Fibroblast of lung (primary cell): ENCODE data around the gene SWT1. TPM values are rescaled to one million over a fixed set of nuclear protein-coding genes. Genes with fewer than 3 reads are reported as not detected.

Experiments used
- DNase-seq, 2 donors: peaks; one replicate each; pipeline versions ENCODE4 v3.0.0 to v3.0.0-alpha.2; 2010; ENCODE audit warnings: low read depth in 2 of 2
- H2AFZ ChIP-seq: 2 replicates; pipeline ENCODE4 v1.5.1; 2012; ENCODE audit warnings: low read length, control low read depth, inconsistent platforms
- H3K27ac ChIP-seq: 2 replicates; pipeline ENCODE4 v1.5.1; 2011; ENCODE audit warnings: low read length, control low read depth; ENCODE audit not compliant: insufficient read depth
- H3K27me3 ChIP-seq: 2 replicates; pipeline ENCODE4 v1.5.1; 2011; ENCODE audit warnings: mild to moderate bottlenecking, low read length; ENCODE audit not compliant: control insufficient read depth, insufficient read depth
- H3K36me3 ChIP-seq: 2 replicates; pipeline ENCODE4 v1.5.1; 2011; ENCODE audit warnings: low read length; ENCODE audit not compliant: control insufficient read depth, insufficient read depth
- H3K4me1 ChIP-seq: 2 replicates; pipeline ENCODE4 v1.5.1; 2011; ENCODE audit warnings: low read length; ENCODE audit not compliant: control insufficient read depth, insufficient read depth; ENCODE audit errors: extremely low read depth
- H3K4me2 ChIP-seq: 2 replicates; pipeline ENCODE4 v1.5.1; 2011; ENCODE audit warnings: low read length, control low read depth; ENCODE audit not compliant: insufficient read depth; ENCODE audit errors: extremely low read depth
- H3K4me3 ChIP-seq, 4 experiments: fragments of 200-600 bp in 1 of 4; sonication (generic) in 1 of 4; replicated peaks in 1 of 4; 2 replicates each; pipeline ENCODE4 v1.5.1; 2011 to 2016; ENCODE audit warnings: low read length in 4 of 4, low read depth in 3 of 4, mild to moderate bottlenecking in 3 of 4, control low read depth in 2 of 4, inconsistent platforms in 1 of 4, mixed read lengths in 1 of 4; ENCODE audit not compliant: insufficient read depth in 1 of 4; ENCODE audit errors: control extremely low read depth in 1 of 4
- H3K79me2 ChIP-seq: 2 replicates; pipeline ENCODE4 v1.5.1; 2012; ENCODE audit warnings: mild to moderate bottlenecking, low read length, inconsistent platforms; ENCODE audit not compliant: control insufficient read depth, insufficient read depth
- H3K9ac ChIP-seq: 2 replicates; pipeline ENCODE4 v1.5.1; 2011; ENCODE audit warnings: mild to moderate bottlenecking, low read length, control low read depth; ENCODE audit not compliant: insufficient read depth
- H3K9me3 ChIP-seq: 2 replicates; pipeline ENCODE4 v1.5.1; 2012; ENCODE audit warnings: low read depth, low read length; ENCODE audit not compliant: control insufficient read depth, insufficient read depth
- H4K20me1 ChIP-seq: 2 replicates; pipeline ENCODE4 v1.5.1; 2011; ENCODE audit warnings: low read length; ENCODE audit not compliant: control insufficient read depth, insufficient read depth; ENCODE audit errors: extremely low read depth
- CTCF ChIP-seq, 2 donors: IDR thresholded peaks in 1 of 2; conservative IDR thresholded peaks in 1 of 2; 1 replicate in 1 of 2; 2 replicates in 1 of 2; pipeline ENCODE4 v1.5.1; 2011 to 2012; ENCODE audit warnings: low read length in 2 of 2, control low read depth in 1 of 2, inconsistent platforms in 1 of 2, low read depth in 1 of 2, mild to moderate bottlenecking in 1 of 2
- EZH2 ChIP-seq: IDR thresholded peaks from 2 replicates; pipeline ENCODE4 v1.5.1; 2012; ENCODE audit warnings: low read length, control low read depth, mild to moderate bottlenecking; ENCODE audit errors: missing control alignments
- polyA plus RNA-seq, 2 donors: library from polyadenylated mRNA; depleted of rRNA in 1 of 2; stranded (reverse) in 1 of 2; unstranded in 1 of 2; fragments of >200 nt; gene quantifications; 2 replicates each; pipeline ENCODE4 v1.2.1, GENCODE V29; 2011 to 2012; ENCODE audit warnings: missing spikeins in 1 of 2
- total RNA-seq: library from RNA; depleted of rRNA; stranded (reverse); fragments of >200 nt; gene quantifications from 2 replicates; pipeline ENCODE4 v1.2.1, GENCODE V29; 2014

The SWT1 gene
- total and polyA plus RNA-seq, 2 donors (not counting 1 experiment from before 2014, with no cell fraction given): 3.4 to 8.4 TPM

DNA sequence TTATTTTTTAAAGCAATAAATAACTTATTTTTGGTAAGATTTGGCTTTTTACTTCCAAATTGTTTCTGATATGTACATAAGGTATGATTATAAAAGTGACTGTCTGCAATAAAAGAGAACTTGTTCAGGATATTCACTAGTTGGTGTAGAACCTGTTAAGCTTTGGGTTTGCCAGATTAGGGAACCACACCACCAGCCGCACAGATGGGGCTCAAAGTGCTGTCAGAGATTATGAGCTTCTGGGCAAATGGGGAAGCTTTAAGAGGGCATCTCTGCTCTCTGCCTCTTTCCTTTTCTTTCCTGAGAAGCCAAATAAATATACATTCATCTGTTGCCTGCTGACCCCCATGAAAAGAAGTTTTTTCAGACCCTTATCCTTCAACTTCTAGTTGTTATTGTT, 134.7 kb downstream of the SWT1 start:
- no peak overlapping the region for H3K9ac ChIP-seq
- no peaks in the 10 kb centered on the region for H3K79me2 ChIP-seq
- no peak overlapping the region for H3K4me3 ChIP-seq
- H3K27ac ChIP-seq: no peak overlapping the region
- peaks cover 1% of the 10 kb centered on the region for H3K36me3 ChIP-seq
- H2AFZ ChIP-seq: no peak overlapping the region
- H3K27me3 ChIP-seq: no peaks in the 10 kb centered on the region
- H3K9me3 ChIP-seq: no peaks in the 10 kb centered on the region
- no peak overlapping the region for H3K4me2 ChIP-seq
- no peaks in the 10 kb centered on the region for H3K4me1 ChIP-seq
- H4K20me1 ChIP-seq: no peaks in the 10 kb centered on the region
- DNase-seq: no peak
- TF ChIP-seq EZH2 (no peak), CTCF (conservative IDR thresholded peaks at IDR 0.05 in 1 of 2, IDR thresholded peaks at IDR 0.05 in 1 of 2; ENCODE audit: low read depth in 1 of 2, low read length in 2 of 2) (no peak)

- H3K4me3 ChIP-seq: no peak overlapping the region
- H3K4me1 ChIP-seq: no peaks in the 10 kb centered on the region
- no peak overlapping the region for H3K4me2 ChIP-seq
- H3K9me3 ChIP-seq: no peaks in the 10 kb centered on the region
- no peak for TF ChIP-seq CTCF (conservative IDR thresholded peaks at IDR 0.05 in 1 of 2, IDR thresholded peaks at IDR 0.05 in 1 of 2; ENCODE audit: low read depth in 1 of 2, low read length in 2 of 2)
- no peak for TF ChIP-seq EZH2
- H3K9ac ChIP-seq: no peak overlapping the region
- peaks cover 1% of the 10 kb centered on the region for H3K36me3 ChIP-seq
- no peak overlapping the region for H2AFZ ChIP-seq
- H3K27ac ChIP-seq: no peak overlapping the region
- no peak for DNase-seq
- H4K20me1 ChIP-seq: no peaks in the 10 kb centered on the region
- H3K79me2 ChIP-seq: no peaks in the 10 kb centered on the region
- no peaks in the 10 kb centered on the region for H3K27me3 ChIP-seq
These were observed 135.3 kb downstream of the SWT1 start for GRCh38 chr1:185292237-185292636.

- H3K27me3 ChIP-seq: no peaks in the 10 kb centered on the region
- no peak for DNase-seq
- no peak overlapping the region for H3K4me2 ChIP-seq
- TF ChIP-seq CTCF (conservative IDR thresholded peaks at IDR 0.05 in 1 of 2, IDR thresholded peaks at IDR 0.05 in 1 of 2; ENCODE audit: low read depth in 1 of 2, low read length in 2 of 2) (no peak), EZH2 (no peak)
- no peaks in the 10 kb centered on the region for H4K20me1 ChIP-seq
- H3K36me3 ChIP-seq: peaks cover 4% of the 10 kb centered on the region
- H3K4me3 ChIP-seq: no peak overlapping the region
- H3K27ac ChIP-seq: no peak overlapping the region
- H3K9me3 ChIP-seq: no peaks in the 10 kb centered on the region
- H2AFZ ChIP-seq: no peak overlapping the region
- H3K9ac ChIP-seq: no peak overlapping the region
- H3K4me1 ChIP-seq: no peaks in the 10 kb centered on the region
- no peaks in the 10 kb centered on the region for H3K79me2 ChIP-seq
These were observed 137.1 kb downstream of the SWT1 start for GRCh38 chr1:185293967-185294542.
